Thyroid gland (tissue), 4 donors: Measurements from ENCODE around the gene SNED1. TPM values are rescaled to one million over a fixed set of nuclear protein-coding genes. Genes with fewer than 3 reads are reported as not detected.

Experiments
- DNase-seq, 2 donors: peaks; one replicate each; pipeline ENCODE4 v3.0.0-alpha.2; 2019
- H3K27ac ChIP-seq, 3 donors: fragments of 200-600 bp; sonication (generic); 1 replicate in 2 of 3; 2 replicates in 1 of 3; pipeline ENCODE4 v1.5.1; 2016 to 2019; ENCODE audit warnings: mild to moderate bottlenecking in 1 of 3, moderate library complexity in 1 of 3
- H3K27me3 ChIP-seq: fragments of 200-600 bp; sonication (generic); one replicate; pipeline ENCODE4 v1.5.1; 2019
- H3K36me3 ChIP-seq, 2 donors: fragments of 200-600 bp; sonication (generic); one replicate each; pipeline ENCODE4 v1.5.1; 2016 to 2019
- H3K4me1 ChIP-seq, 2 donors: fragments of 200-600 bp; sonication (generic); one replicate each; pipeline ENCODE4 v1.5.1; 2017 to 2019
- H3K4me3 ChIP-seq, 3 donors: fragments of 200-600 bp; sonication (generic); replicated peaks in 1 of 3; 1 replicate in 2 of 3; 2 replicates in 1 of 3; pipeline ENCODE4 v1.5.1; 2016; ENCODE audit warnings: mild to moderate bottlenecking in 1 of 3
- H3K9me3 ChIP-seq: fragments of 200-600 bp; sonication (generic); one replicate; pipeline ENCODE4 v1.5.1; 2017
- CTCF ChIP-seq, 6 experiments: fragments of 200-600 bp in 3 of 6; fragments of 450-650 bp in 3 of 6; sonication (generic) in 3 of 6; IDR thresholded peaks; one replicate each; pipeline ENCODE4 v1.5.1; 2016 to 2019; ENCODE audit warnings: antibody characterized with exemption in 6 of 6, mild to moderate bottlenecking in 2 of 6, inconsistent platforms in 1 of 6, moderate library complexity in 1 of 6
- POLR2A ChIP-seq, 2 donors: fragments of 450-650 bp; IDR thresholded peaks; one replicate each; pipeline ENCODE4 v1.6.1; 2017; ENCODE audit warnings: antibody characterized with exemption in 2 of 2, mild to moderate bottlenecking in 2 of 2, moderate library complexity in 1 of 2
- WGBS, 2 donors: methylation state at CpG; one replicate each; pipeline ENCODE4 v1.1.5; 2017; 5-methylcytosine and 5-hydroxymethylcytosine counted together
- intact Hi-C: fragments of 100-400 bp; cut with DNase I; formaldehyde crosslinking; loops from one replicate; pipeline ENCODE4 v1.15.1; 2023
- total RNA-seq, 4 donors: library from RNA; depleted of rRNA; stranded (reverse); fragments of >200 nt; gene quantifications; one replicate each; pipeline ENCODE4 v1.2.3, GENCODE V29; 2016

Gene SNED1
- total RNA-seq, 4 donors from 2014 or later, result 47.7 to 122 (median 68.7) TPM

- Histone ChIP-seq H3K27me3 (no peaks in the 10 kb centered on the region), H3K27ac (peak overlapping the region; percentile 83 to 92 (median 85)), H3K4me3 (no peak overlapping the region), H3K9me3 (no peaks in the 10 kb centered on the region), H3K4me1 (peaks cover 32 to 46% of the 10 kb centered on the region in 2 donors), H3K36me3 (peaks cover 32 to 43% of the 10 kb centered on the region in 2 donors)
- intact Hi-C loops, result no loop called here
- TF ChIP-seq CTCF (IDR thresholded peaks at IDR 0.05) (peak in 5 of 6 experiments; percentile 24 to 69 (median 60)), POLR2A (IDR thresholded peaks at IDR 0.05) (peak in 1 of 2 donors; percentile 79)
- 53% methylated on average over 13 to 15 of the region's 27 CpGs for WGBS, 2 donors
- DNase-seq, result peak; percentile 85 to 86
These were observed 67.0 kb downstream of the SNED1 start for GRCh38 chr2:241065355-241065803.

- H3K36me3 ChIP-seq, result peaks cover 35 to 51% of the 10 kb centered on the region in 2 donors
- H3K4me1 ChIP-seq, result peaks cover 26 to 40% of the 10 kb centered on the region in 2 donors
- no peaks in the 10 kb centered on the region for H3K27me3 ChIP-seq
- H3K27ac ChIP-seq, result peak overlapping the region in 2 of 3 donors; percentile 85 to 92
- no peak overlapping the region for H3K4me3 ChIP-seq
- DNase-seq, result no peak
- H3K9me3 ChIP-seq, result no peaks in the 10 kb centered on the region
- intact Hi-C loops, result no loop called here
- TF ChIP-seq CTCF (IDR thresholded peaks at IDR 0.05) (no peak), POLR2A (IDR thresholded peaks at IDR 0.05) (no peak)
- WGBS, 2 donors, result 91 to 95% methylated on average over 21 of the region's 21 CpGs
These were observed 67.9 kb downstream of the SNED1 start for GRCh38 chr2:241066171-241066892.

GRCh38 chr2:241066893-241067341 lies 68.5 kb downstream of the SNED1 start:
- intact Hi-C loops, result no loop called here
- Histone ChIP-seq H3K27me3 (no peaks in the 10 kb centered on the region), H3K27ac (peak overlapping the region in 1 of 3 donors; percentile 92), H3K4me1 (peaks cover 26 to 40% of the 10 kb centered on the region in 2 donors), H3K4me3 (no peak overlapping the region), H3K36me3 (peaks cover 36 to 56% of the 10 kb centered on the region in 2 donors), H3K9me3 (no peaks in the 10 kb centered on the region)
- 92 to 95% methylated on average over 4 to 5 of the region's 15 CpGs for WGBS, 2 donors
- TF ChIP-seq POLR2A (IDR thresholded peaks at IDR 0.05) (no peak), CTCF (IDR thresholded peaks at IDR 0.05) (no peak)
- no peak for DNase-seq

GRCh38 chr2:241067501-241068135 lies 69.2 kb downstream of the SNED1 start:
- H3K27me3 ChIP-seq, result no peaks in the 10 kb centered on the region
- peaks cover 43 to 63% of the 10 kb centered on the region in 2 donors for H3K36me3 ChIP-seq
- DNase-seq, result peak in 1 of 2 donors; percentile 2
- whole genome bisulfite sequencing, 2 donors, result 95 to 97% methylated on average over 16 to 20 of the region's 21 CpGs
- H3K27ac ChIP-seq, result peak overlapping the region in 1 of 3 donors; percentile 92
- no peak for TF ChIP-seq CTCF (IDR thresholded peaks at IDR 0.05)
- no peak for TF ChIP-seq POLR2A (IDR thresholded peaks at IDR 0.05)
- intact Hi-C loops, result no loop called here
- no peak overlapping the region for H3K4me3 ChIP-seq
- H3K4me1 ChIP-seq, result peaks cover 20 to 33% of the 10 kb centered on the region in 2 donors
- H3K9me3 ChIP-seq, result no peaks in the 10 kb centered on the region
